IPS-18a (cell line): ENCODE data around the gene RSPH4A.
"Not testable (repeated sequence)": the region's sequence is repeated elsewhere in the genome, so short reads cannot be mapped to it uniquely, and the experiment has no call there.

Experiments
- H3K27ac ChIP-seq: one replicate; pipeline ENCODE4 v1.5.1; 2013; ENCODE audit warnings: low read length
- H3K27me3 ChIP-seq: one replicate; pipeline ENCODE4 v1.6.1; 2013; ENCODE audit warnings: mild to moderate bottlenecking, low read length; ENCODE audit not compliant: control insufficient read depth, insufficient read depth
- H3K36me3 ChIP-seq: one replicate; pipeline ENCODE4 v1.6.1; 2013; ENCODE audit warnings: low read depth, low read length; ENCODE audit not compliant: control insufficient read depth
- H3K4me1 ChIP-seq: one replicate; pipeline ENCODE4 v1.6.1; 2013; ENCODE audit warnings: low read depth, low read length; ENCODE audit not compliant: control insufficient read depth
- H3K4me3 ChIP-seq: one replicate; pipeline ENCODE4 v1.5.1; 2013; ENCODE audit warnings: low read length
- H3K9ac ChIP-seq: one replicate; pipeline ENCODE4 v1.6.1; 2013; ENCODE audit warnings: mild to moderate bottlenecking, low read length, moderate library complexity
- H3K9me3 ChIP-seq: one replicate; pipeline ENCODE4 v1.6.1; 2013; ENCODE audit warnings: low read depth, low read length; ENCODE audit not compliant: control insufficient read depth

RSPH4A gene

GRCh38 chr6:116631379-116631990 is 15.2 kb downstream of the RSPH4A start:
- Histone ChIP-seq H3K27ac (no peak overlapping the region), H3K9ac (no peak overlapping the region), H3K9me3 (no peaks in the 10 kb centered on the region), H3K36me3 (peaks cover 4% of the 10 kb centered on the region), H3K4me3 (no peak overlapping the region), H3K4me1 (no peaks in the 10 kb centered on the region), H3K27me3 (no peaks in the 10 kb centered on the region)

- H3K9ac ChIP-seq = no peak overlapping the region
- H3K4me3 ChIP-seq = no peak overlapping the region
- H3K4me1 ChIP-seq = no peaks in the 10 kb centered on the region
- H3K27me3 ChIP-seq = no peaks in the 10 kb centered on the region
- H3K36me3 ChIP-seq = peaks cover 4% of the 10 kb centered on the region
- no peaks in the 10 kb centered on the region for H3K9me3 ChIP-seq
- no peak overlapping the region for H3K27ac ChIP-seq
Measured at GRCh38 chr6:116633685-116634084, 17.4 kb downstream of the RSPH4A start.

- Histone ChIP-seq H3K4me3 (no peak overlapping the region), H3K27ac (no peak overlapping the region), H3K27me3 (no peaks in the 10 kb centered on the region), H3K9me3 (no peaks in the 10 kb centered on the region), H3K9ac (no peak overlapping the region), H3K4me1 (no peaks in the 10 kb centered on the region), H3K36me3 (peaks cover 13% of the 10 kb centered on the region)
Measured at GRCh38 chr6:116648156-116648555, 31.9 kb downstream of the RSPH4A start.

- Histone ChIP-seq H3K9me3 (no peaks in the 10 kb centered on the region), H3K27ac (no peak overlapping the region), H3K27me3 (no peaks in the 10 kb centered on the region), H3K36me3 (peaks cover 13% of the 10 kb centered on the region), H3K4me3 (no peak overlapping the region), H3K9ac (no peak overlapping the region), H3K4me1 (no peaks in the 10 kb centered on the region)
Measured at GRCh38 chr6:116649129-116649528, 32.9 kb downstream of the RSPH4A start.

- Histone ChIP-seq H3K9me3 (no peaks in the 10 kb centered on the region), H3K36me3 (peaks cover 23% of the 10 kb centered on the region), H3K4me3 (no peak overlapping the region), H3K9ac (no peak overlapping the region), H3K27ac (no peak overlapping the region), H3K27me3 (no peaks in the 10 kb centered on the region), H3K4me1 (no peaks in the 10 kb centered on the region)
Measured at GRCh38 chr6:116651916-116652315, 35.6 kb downstream of the RSPH4A start.

- H3K9me3 ChIP-seq = no peaks in the 10 kb centered on the region
- no peaks in the 10 kb centered on the region for H3K27me3 ChIP-seq
- H3K4me1 ChIP-seq = no peaks in the 10 kb centered on the region
- H3K9ac ChIP-seq = no peak overlapping the region
- H3K36me3 ChIP-seq = peaks cover 10% of the 10 kb centered on the region
- no peak overlapping the region for H3K4me3 ChIP-seq
- no peak overlapping the region for H3K27ac ChIP-seq
Measured at GRCh38 chr6:116661594-116661993, 45.3 kb downstream of the RSPH4A start.

- no peaks in the 10 kb centered on the region for H3K9me3 ChIP-seq
- no peaks in the 10 kb centered on the region for H3K27me3 ChIP-seq
- no peaks in the 10 kb centered on the region for H3K4me1 ChIP-seq
- H3K27ac ChIP-seq = no peak overlapping the region
- no peak overlapping the region for H3K4me3 ChIP-seq
- no peak overlapping the region for H3K9ac ChIP-seq
- H3K36me3 ChIP-seq = peaks cover 6% of the 10 kb centered on the region
Measured at GRCh38 chr6:116662202-116662601, 45.9 kb downstream of the RSPH4A start.

- peaks cover 3% of the 10 kb centered on the region for H3K4me1 ChIP-seq
- no peak overlapping the region for H3K4me3 ChIP-seq
- peaks cover 4% of the 10 kb centered on the region for H3K36me3 ChIP-seq
- no peak overlapping the region for H3K9ac ChIP-seq
- H3K27me3 ChIP-seq = no peaks in the 10 kb centered on the region
- H3K9me3 ChIP-seq = no peaks in the 10 kb centered on the region
- no peak overlapping the region for H3K27ac ChIP-seq
Measured at GRCh38 chr6:116663308-116663707, 47.0 kb downstream of the RSPH4A start.

GRCh38 chr6:116664169-116664568 is 47.9 kb downstream of the RSPH4A start:
- H3K9me3 ChIP-seq, H3K9ac ChIP-seq, H3K27ac ChIP-seq, H3K27me3 ChIP-seq, H3K4me3 ChIP-seq, H3K36me3 ChIP-seq, H3K4me1 ChIP-seq: not testable (repeated sequence)

- no peak overlapping the region for H3K9ac ChIP-seq
- H3K4me1 ChIP-seq = peaks cover 3% of the 10 kb centered on the region
- H3K4me3 ChIP-seq = no peak overlapping the region
- H3K27ac ChIP-seq = no peak overlapping the region
- no peaks in the 10 kb centered on the region for H3K36me3 ChIP-seq
- no peaks in the 10 kb centered on the region for H3K9me3 ChIP-seq
- no peaks in the 10 kb centered on the region for H3K27me3 ChIP-seq
Measured at GRCh38 chr6:116665464-116665863, 49.2 kb downstream of the RSPH4A start.

- no peak overlapping the region for H3K27ac ChIP-seq
- H3K9ac ChIP-seq = no peak overlapping the region
- peaks cover 3% of the 10 kb centered on the region for H3K4me1 ChIP-seq
Measured at GRCh38 chr6:116666869-116667268, 50.6 kb downstream of the RSPH4A start.

GRCh38 chr6:116667623-116668022 is 51.3 kb downstream of the RSPH4A start:
- H3K9ac ChIP-seq = peak overlapping the region; percentile 85
- no peak overlapping the region for H3K27ac ChIP-seq
- peaks cover 3% of the 10 kb centered on the region for H3K4me1 ChIP-seq
- H3K27me3 ChIP-seq = no peaks in the 10 kb centered on the region
- no peaks in the 10 kb centered on the region for H3K9me3 ChIP-seq
- H3K36me3 ChIP-seq = no peaks in the 10 kb centered on the region
- H3K4me3 ChIP-seq = peak overlapping the region; percentile 88

More at GRCh38 chr6:116666869-116667268, 50.6 kb downstream of the RSPH4A start:
- Histone ChIP-seq H3K27me3 (no peaks in the 10 kb centered on the region), H3K4me3 (no peak overlapping the region), H3K36me3 (no peaks in the 10 kb centered on the region), H3K9me3 (no peaks in the 10 kb centered on the region)
